Calu3 (cell line): ENCODE data around the gene FGGY. TPM values are rescaled to one million over a fixed set of nuclear protein-coding genes. Genes with fewer than 3 reads are reported as not detected.

Experiments used
- BruUV-seq: library from RNA; stranded (reverse); fragments of 400-500 nt; replicated peaks from 2 replicates; lab custom pipeline; 2021; lab: Mats Ljungman, UMichigan
- CTCF ChIA-PET: fragments of 300-600 bp; sonication (Branson Sonifier 250); formaldehyde crosslinking; loops from one replicate; lab custom pipeline; 2022; ENCODE audit warnings: antibody characterized with exemption; lab: Charles Lee
- DNase-seq: peaks from one replicate; pipeline ENCODE4 v3.0.0; 2022
- H3K27ac Mint-ChIP-seq: one replicate; pipeline ENCODE4 v1.8.0; 2022; ENCODE audit warnings: mixed read lengths; ENCODE audit not compliant: unreplicated experiment
- H3K27me3 Mint-ChIP-seq: one replicate; pipeline ENCODE4 v1.8.0; 2022; ENCODE audit warnings: mixed read lengths; ENCODE audit not compliant: unreplicated experiment
- H3K36me3 Mint-ChIP-seq: one replicate; pipeline ENCODE4 v1.8.0; 2022; ENCODE audit warnings: mild to moderate bottlenecking, moderate library complexity, mixed read lengths; ENCODE audit not compliant: insufficient read depth, unreplicated experiment
- H3K4me1 Mint-ChIP-seq: one replicate; pipeline ENCODE4 v1.8.0; 2022; ENCODE audit warnings: mild to moderate bottlenecking, low read depth, mixed read lengths; ENCODE audit not compliant: unreplicated experiment
- H3K4me3 Mint-ChIP-seq: one replicate; pipeline ENCODE4 v1.8.0; 2022; ENCODE audit warnings: mild to moderate bottlenecking, low read depth, moderate library complexity, mixed read lengths; ENCODE audit not compliant: unreplicated experiment
- H3K9me3 Mint-ChIP-seq: one replicate; pipeline ENCODE4 v1.8.0; 2022; ENCODE audit warnings: low read depth, mixed read lengths; ENCODE audit not compliant: unreplicated experiment
- CTCF ChIP-seq: fragments of 200-600 bp; IDR thresholded peaks from one replicate; pipeline ENCODE4 v1.8.0; 2022; ENCODE audit warnings: antibody characterized with exemption; ENCODE audit not compliant: unreplicated experiment
- intact Hi-C: fragments of 100-400 bp; cut with micrococcal nuclease; formaldehyde crosslinking; loops from one replicate; pipeline ENCODE4 v1.10.0; 2022; ENCODE audit not compliant: unreplicated experiment
- total RNA-seq: library from RNA; stranded (reverse); gene quantifications from 2 replicates; pipeline ENCODE4 v1.2.3, GENCODE V29; 2022

FGGY gene
- total RNA-seq, 1 experiment from 2014 or later: 11.1 TPM

- Mint-ChIP-seq H3K27ac (no peak overlapping the region), H3K4me1 (no peaks in the 10 kb centered on the region), H3K4me3 (no peak overlapping the region), H3K27me3 (no peaks in the 10 kb centered on the region), H3K36me3 (no peaks in the 10 kb centered on the region), H3K9me3 (no peaks in the 10 kb centered on the region)
- TF ChIP-seq CTCF: no peak
- DNase-seq: no peak
- no TSS peak for BruUV-seq
- CTCF ChIA-PET: no interaction called here
- intact Hi-C loops: no loop called here
These were observed 217.4 kb downstream of the FGGY start for GRCh38 chr1:59514061-59514909.

- no peak for DNase-seq
- TF ChIP-seq CTCF: no peak
- intact Hi-C loops: no loop called here
- Mint-ChIP-seq H3K36me3 (no peaks in the 10 kb centered on the region), H3K27ac (no peak overlapping the region), H3K4me1 (no peaks in the 10 kb centered on the region), H3K4me3 (no peak overlapping the region), H3K27me3 (no peaks in the 10 kb centered on the region), H3K9me3 (no peaks in the 10 kb centered on the region)
- no TSS peak for BruUV-seq
- CTCF ChIA-PET: interaction anchor here (0.7 kb wide), 1 partner anchor 20 kb away, joined by 3 read pairs; no protein-coding TSS in a partner anchor
These were observed 220.0 kb downstream of the FGGY start for GRCh38 chr1:59516881-59517280.

- no peak for DNase-seq
- no peaks in the 10 kb centered on the region for H3K36me3 Mint-ChIP-seq
- CTCF ChIA-PET: no interaction called here
- H3K4me1 Mint-ChIP-seq: no peaks in the 10 kb centered on the region
- no TSS peak for BruUV-seq
- H3K4me3 Mint-ChIP-seq: no peak overlapping the region
- H3K27me3 Mint-ChIP-seq: no peaks in the 10 kb centered on the region
- no peak overlapping the region for H3K27ac Mint-ChIP-seq
- intact Hi-C loops: no loop called here
- no peak for TF ChIP-seq CTCF
- H3K9me3 Mint-ChIP-seq: no peaks in the 10 kb centered on the region
These were observed 223.3 kb downstream of the FGGY start for GRCh38 chr1:59520194-59520593.

GRCh38 chr1:59520827-59521418 is 224.0 kb downstream of the FGGY start:
- DNase-seq: no peak
- H3K9me3 Mint-ChIP-seq: no peaks in the 10 kb centered on the region
- BruUV-seq: no TSS peak

More at GRCh38 chr1:59520827-59521418, 224.0 kb downstream of the FGGY start:
- intact Hi-C loops: no loop called here
- no peak for TF ChIP-seq CTCF
- H3K36me3 Mint-ChIP-seq: no peaks in the 10 kb centered on the region
- H3K4me3 Mint-ChIP-seq: no peak overlapping the region
- no peaks in the 10 kb centered on the region for H3K4me1 Mint-ChIP-seq
- H3K27ac Mint-ChIP-seq: no peak overlapping the region
- CTCF ChIA-PET: no interaction called here
- no peaks in the 10 kb centered on the region for H3K27me3 Mint-ChIP-seq
